ENCODE results near the gene USH1C. TPM values are rescaled to one million over a fixed set of nuclear protein-coding genes. Genes with fewer than 3 reads are reported as not detected.

USH1C gene
- polyA plus RNA-seq, 3 donors, result not detected

GRCh38 chr11:17550450-17551346 lies 6.5 kb upstream of the USH1C start:
- H4K20me1 ChIP-seq (ENCODE audit: insufficient read depth, low read length), result no peaks in the 10 kb centered on the region
- peaks cover 0 to 2% of the 10 kb centered on the region in 2 donors for H3K27me3 ChIP-seq (ENCODE audit: control insufficient read depth in 2 of 2, insufficient read depth in 2 of 2, low read length in 2 of 2)
- H3K79me2 ChIP-seq (ENCODE audit: insufficient read depth, low read length), result no peaks in the 10 kb centered on the region
- H3K9me3 ChIP-seq (replicated peaks in 1 of 2; ENCODE audit: control insufficient read depth in 1 of 2, insufficient read depth in 1 of 2, low read length in 2 of 2), result no peaks in the 10 kb centered on the region
- intact Hi-C loops (cut with micrococcal nuclease), result no loop called here
- no peaks in the 10 kb centered on the region for H3K4me1 Mint-ChIP-seq
- H3K27ac Mint-ChIP-seq, result no peak overlapping the region
- DNase-seq, result no peak
- no peak for TF ChIP-seq CTCF (IDR thresholded peaks at IDR 0.05)
- H3K27ac ChIP-seq (ENCODE audit: low read depth in 1 of 2, low read length in 2 of 2), result no peak overlapping the region
- H3K4me2 ChIP-seq (replicated peaks; ENCODE audit: extremely low read depth, low read length, poor library complexity, severe bottlenecking), result no peak overlapping the region
- no peak overlapping the region for H3K4me3 ChIP-seq (replicated peaks in 1 of 3; ENCODE audit: low read depth in 2 of 3, low read length in 3 of 3)
- H3K36me3 ChIP-seq (replicated peaks in 1 of 2; ENCODE audit: control insufficient read depth in 1 of 2, insufficient read depth in 2 of 2, low read length in 2 of 2), result no peaks in the 10 kb centered on the region
- no peaks in the 10 kb centered on the region for H3K4me1 ChIP-seq (ENCODE audit: control insufficient read depth in 1 of 2, insufficient read depth in 2 of 2, low read length in 2 of 2)
- 52% methylated on average over 9 of the region's 12 CpGs for WGBS (ENCODE audit: insufficient coverage)
- no peak overlapping the region for H3K4me3 Mint-ChIP-seq
- no peak overlapping the region for H2AFZ ChIP-seq (ENCODE audit: insufficient read depth, low read depth, low read length, poor library complexity, severe bottlenecking)
- no peaks in the 10 kb centered on the region for H3K36me3 Mint-ChIP-seq
- H3K9ac ChIP-seq (ENCODE audit: insufficient read depth, low read length, poor library complexity, severe bottlenecking), result no peak overlapping the region
- peaks cover 0 to 2% (median 0%) of the 10 kb centered on the region in 7 donors for H3K9me3 Mint-ChIP-seq
- H3K27me3 Mint-ChIP-seq (ENCODE audit: low read depth in 3 of 3), result peaks cover 18 to 28% (median 19%) of the 10 kb centered on the region in 3 donors

- H3K4me1 Mint-ChIP-seq, result peaks cover 6% of the 10 kb centered on the region
- DNase-seq, result no peak
- Histone ChIP-seq H3K79me2 (ENCODE audit: insufficient read depth, low read length) (no peaks in the 10 kb centered on the region), H3K4me1 (ENCODE audit: control insufficient read depth in 1 of 2, insufficient read depth in 2 of 2, low read length in 2 of 2) (peaks cover 0 to 6% of the 10 kb centered on the region in 2 donors), H3K36me3 (replicated peaks in 1 of 2; ENCODE audit: control insufficient read depth in 1 of 2, insufficient read depth in 2 of 2, low read length in 2 of 2) (no peaks in the 10 kb centered on the region), H3K9ac (ENCODE audit: insufficient read depth, low read length, poor library complexity, severe bottlenecking) (no peak overlapping the region), H3K27ac (ENCODE audit: low read depth in 1 of 2, low read length in 2 of 2) (no peak overlapping the region), H3K27me3 (ENCODE audit: control insufficient read depth in 2 of 2, insufficient read depth in 2 of 2, low read length in 2 of 2) (peaks cover 0 to 9% of the 10 kb centered on the region in 2 donors), H4K20me1 (ENCODE audit: insufficient read depth, low read length) (no peaks in the 10 kb centered on the region), H3K4me2 (replicated peaks; ENCODE audit: extremely low read depth, low read length, poor library complexity, severe bottlenecking) (no peak overlapping the region), H3K4me3 (replicated peaks in 1 of 3; ENCODE audit: low read depth in 2 of 3, low read length in 3 of 3) (no peak overlapping the region), H3K9me3 (replicated peaks in 1 of 2; ENCODE audit: control insufficient read depth in 1 of 2, insufficient read depth in 1 of 2, low read length in 2 of 2) (no peaks in the 10 kb centered on the region), H2AFZ (ENCODE audit: insufficient read depth, low read depth, low read length, poor library complexity, severe bottlenecking) (no peak overlapping the region)
- H3K4me3 Mint-ChIP-seq, result no peak overlapping the region
- no peaks in the 10 kb centered on the region for H3K36me3 Mint-ChIP-seq
- TF ChIP-seq CTCF (IDR thresholded peaks at IDR 0.05), result no peak
- H3K27me3 Mint-ChIP-seq (ENCODE audit: low read depth in 3 of 3), result peaks cover 23 to 42% (median 30%) of the 10 kb centered on the region in 3 donors
- H3K9me3 Mint-ChIP-seq, result peaks cover 0 to 2% (median 0%) of the 10 kb centered on the region in 7 donors
- intact Hi-C loops (cut with micrococcal nuclease), result no loop called here
- WGBS (ENCODE audit: insufficient coverage), result 91% methylated on average over 3 of the region's 6 CpGs
- no peak overlapping the region for H3K27ac Mint-ChIP-seq
Observed at GRCh38 chr11:17548444-17548843, 4.2 kb upstream of the USH1C start.

Data from CD14-positive monocyte (primary cell).